ENCODE results near the gene SH3BP5. TPM values are rescaled to one million over a fixed set of nuclear protein-coding genes. Genes with fewer than 3 reads are reported as not detected.
A peak's percentile ranks its signal among the peaks of the same experiment; 100 is the strongest.

The SH3BP5 gene
- total RNA-seq, 6 experiments from 2014 or later, result 8.9 to 19.2 (median 13.8) TPM

DNA sequence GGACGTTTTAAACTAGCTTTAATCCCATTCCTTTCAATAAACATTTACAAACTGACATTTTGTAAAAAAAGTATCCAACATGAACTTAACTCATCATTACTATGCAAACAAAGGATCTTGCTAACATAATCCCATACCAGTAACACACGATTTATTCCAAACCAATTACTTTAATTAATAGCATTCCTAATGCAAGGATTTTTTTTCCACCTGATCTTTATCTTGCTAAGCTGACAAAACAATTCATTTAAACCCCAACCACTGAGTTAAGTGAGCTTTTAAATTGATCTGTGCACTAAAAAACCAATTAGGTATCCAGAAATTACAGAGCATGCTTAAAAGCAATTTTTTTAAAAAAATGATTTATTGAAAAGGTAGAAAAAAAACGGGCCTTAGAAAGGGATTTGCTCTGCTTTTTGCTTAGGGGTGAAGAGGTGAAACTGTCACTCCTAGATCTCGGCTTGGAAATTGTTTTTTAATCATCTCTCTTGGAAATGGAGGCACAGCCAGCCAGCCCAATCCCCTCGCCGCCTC is 1.2 kb downstream of the SH3BP5 start:
- intact Hi-C loops (cut with DNase I), result no loop called here
- Histone ChIP-seq H3K9me3 (no peaks in the 10 kb centered on the region), H3K36me3 (no peaks in the 10 kb centered on the region), H3K27ac (peak overlapping the region; percentile 38 to 84 (median 66)), H3K27me3 (no peaks in the 10 kb centered on the region), H3K4me3 (peak overlapping the region; percentile 54 to 77 (median 77)), H3K4me1 (peaks cover 0 to 31% (median 9%) of the 10 kb centered on the region in 4 donors)
- no peak for DNase-seq
- WGBS (ENCODE audit: insufficient coverage, low coverage, low lambda C conversion rate, missing lambda C conversion rate), result 16% methylated on average over 6 of the region's 6 CpGs
- no peak for ATAC-seq
- TF ChIP-seq POLR2A (IDR thresholded peaks at IDR 0.05), result no peak
- TF ChIP-seq, protein P1, sequence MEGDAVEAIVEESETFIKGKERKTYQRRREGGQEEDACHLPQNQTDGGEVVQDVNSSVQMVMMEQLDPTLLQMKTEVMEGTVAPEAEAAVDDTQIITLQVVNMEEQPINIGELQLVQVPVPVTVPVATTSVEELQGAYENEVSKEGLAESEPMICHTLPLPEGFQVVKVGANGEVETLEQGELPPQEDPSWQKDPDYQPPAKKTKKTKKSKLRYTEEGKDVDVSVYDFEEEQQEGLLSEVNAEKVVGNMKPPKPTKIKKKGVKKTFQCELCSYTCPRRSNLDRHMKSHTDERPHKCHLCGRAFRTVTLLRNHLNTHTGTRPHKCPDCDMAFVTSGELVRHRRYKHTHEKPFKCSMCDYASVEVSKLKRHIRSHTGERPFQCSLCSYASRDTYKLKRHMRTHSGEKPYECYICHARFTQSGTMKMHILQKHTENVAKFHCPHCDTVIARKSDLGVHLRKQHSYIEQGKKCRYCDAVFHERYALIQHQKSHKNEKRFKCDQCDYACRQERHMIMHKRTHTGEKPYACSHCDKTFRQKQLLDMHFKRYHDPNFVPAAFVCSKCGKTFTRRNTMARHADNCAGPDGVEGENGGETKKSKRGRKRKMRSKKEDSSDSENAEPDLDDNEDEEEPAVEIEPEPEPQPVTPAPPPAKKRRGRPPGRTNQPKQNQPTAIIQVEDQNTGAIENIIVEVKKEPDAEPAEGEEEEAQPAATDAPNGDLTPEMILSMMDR (IDR thresholded peaks at IDR 0.05), result no peak

DNA sequence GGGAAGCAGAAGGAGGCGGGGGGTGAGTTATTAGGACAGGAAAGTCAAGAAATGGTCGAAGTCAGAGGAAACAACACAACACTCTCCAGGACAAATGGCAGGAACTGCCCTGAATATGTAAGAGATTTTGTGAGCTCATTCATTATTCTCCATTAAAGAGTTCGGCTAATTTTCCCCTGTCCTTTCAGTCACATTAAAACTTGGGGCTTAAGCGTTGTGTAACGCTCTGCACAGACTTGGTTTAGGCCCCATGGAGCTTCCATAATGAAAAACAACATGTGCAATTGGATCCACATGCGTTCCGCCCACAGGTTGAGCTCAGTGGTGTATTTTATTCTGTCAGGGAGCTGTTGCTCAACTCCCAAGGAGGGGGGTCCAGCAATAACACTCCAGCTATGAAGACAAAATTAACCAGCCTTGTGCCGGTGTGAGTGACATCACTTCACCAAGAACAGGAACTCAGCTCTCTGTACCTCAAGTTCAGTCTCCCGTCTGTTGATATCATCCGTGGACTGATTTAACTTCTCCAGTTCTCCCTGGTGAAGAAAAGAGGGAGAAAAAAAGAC is 2.3 kb downstream of the SH3BP5 start:
- ATAC-seq (no peak), DNase-seq (no peak)
- WGBS (ENCODE audit: insufficient coverage, low coverage, low lambda C conversion rate, missing lambda C conversion rate), result 61% methylated on average over 9 of the region's 10 CpGs
- Histone ChIP-seq H3K36me3 (no peaks in the 10 kb centered on the region), H3K27me3 (no peaks in the 10 kb centered on the region), H3K4me1 (peaks cover 0 to 42% (median 14%) of the 10 kb centered on the region in 4 donors), H3K27ac (peak overlapping the region in 1 of 3 donors; percentile 38), H3K9me3 (no peaks in the 10 kb centered on the region), H3K4me3 (no peak overlapping the region)
- intact Hi-C loops (cut with DNase I), result no loop called here
- TF ChIP-seq POLR2A (IDR thresholded peaks at IDR 0.05), result no peak
- TF ChIP-seq, protein P1 (IDR thresholded peaks at IDR 0.05), result no peak

DNA sequence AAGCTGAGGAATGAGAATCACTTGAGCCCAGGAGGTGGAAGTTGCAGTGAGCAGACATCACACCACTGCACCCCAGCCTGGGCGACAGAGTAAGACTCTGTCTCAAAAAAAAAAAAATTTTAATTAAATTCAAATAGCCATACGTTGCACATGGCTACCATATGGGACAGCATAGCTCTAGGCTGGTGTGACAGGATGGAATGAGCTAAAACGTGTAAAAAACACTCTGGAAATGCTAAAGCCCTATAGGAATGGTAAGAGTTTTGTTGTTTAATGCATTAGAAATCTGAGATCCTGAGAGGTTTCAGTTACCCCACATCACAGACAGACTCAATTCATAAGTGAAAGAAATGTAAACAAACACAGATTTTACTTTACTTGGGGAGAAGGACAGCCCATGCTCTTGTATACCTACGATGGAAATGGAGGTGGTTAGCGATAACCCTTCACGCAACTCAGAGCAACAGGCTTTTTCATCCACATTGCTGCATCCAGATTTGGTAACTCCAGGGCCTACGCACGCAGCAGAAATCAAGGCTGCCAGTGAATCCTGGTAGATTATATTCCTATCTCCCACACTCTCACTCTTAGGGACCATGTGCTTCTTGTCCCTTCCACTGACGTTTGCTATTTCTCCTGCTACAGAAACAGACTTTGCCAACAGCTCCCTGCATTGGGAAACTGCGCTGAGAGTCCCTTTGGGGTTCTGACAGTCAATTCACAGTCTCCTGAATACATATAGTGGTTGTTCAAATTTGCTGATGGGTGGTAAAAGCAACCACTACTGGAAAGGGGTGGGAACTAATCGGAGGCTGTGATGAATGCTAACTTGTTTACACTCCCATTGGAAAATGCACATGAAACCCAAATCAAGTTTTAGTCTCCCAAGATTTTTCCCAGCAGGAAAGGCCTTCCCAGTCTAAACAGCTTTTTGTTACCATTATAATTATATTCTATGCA is 3.1 kb downstream of the SH3BP5 start:
- intact Hi-C loops (cut with DNase I), result no loop called here
- ATAC-seq, result no peak
- peaks cover 0 to 50% (median 18%) of the 10 kb centered on the region in 4 donors for H3K4me1 ChIP-seq
- H3K9me3 ChIP-seq, result no peaks in the 10 kb centered on the region
- DNase-seq, result no peak
- WGBS (ENCODE audit: insufficient coverage, low coverage, low lambda C conversion rate, missing lambda C conversion rate), result 86% methylated on average over 7 of the region's 11 CpGs
- TF ChIP-seq, protein P1 (IDR thresholded peaks at IDR 0.05), result no peak
- TF ChIP-seq POLR2A (IDR thresholded peaks at IDR 0.05), result no peak
- peak overlapping the region in 2 of 3 donors; percentile 6 to 22 for H3K27ac ChIP-seq
- no peaks in the 10 kb centered on the region for H3K36me3 ChIP-seq
- no peak overlapping the region for H3K4me3 ChIP-seq
- no peaks in the 10 kb centered on the region for H3K27me3 ChIP-seq

DNA sequence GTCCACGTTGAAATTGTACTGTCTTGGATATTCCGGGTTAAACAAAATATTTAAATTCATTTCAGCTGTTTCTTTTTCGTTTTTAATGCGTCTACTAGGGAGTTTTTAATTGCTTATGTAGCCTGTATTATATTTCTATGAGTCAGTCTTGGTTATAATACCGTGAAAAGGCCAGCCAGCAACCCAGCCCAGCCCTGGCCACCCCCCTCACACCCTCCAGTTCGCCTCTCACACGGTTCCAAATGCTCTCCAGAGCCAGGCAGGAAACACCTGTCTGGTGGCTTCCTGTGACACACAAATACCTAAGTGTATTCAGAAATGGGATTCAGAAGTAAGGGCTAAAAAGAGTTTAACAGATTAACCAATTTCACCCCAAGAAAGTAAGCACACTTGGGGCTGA is 4.4 kb downstream of the SH3BP5 start:
- Histone ChIP-seq H3K27ac (no peak overlapping the region), H3K9me3 (no peaks in the 10 kb centered on the region), H3K4me3 (no peak overlapping the region), H3K4me1 (peaks cover 0 to 56% (median 24%) of the 10 kb centered on the region in 4 donors), H3K36me3 (no peaks in the 10 kb centered on the region), H3K27me3 (no peaks in the 10 kb centered on the region)
- ATAC-seq (no peak), DNase-seq (peak in 1 of 3 donors; percentile 40)
- no peak for TF ChIP-seq POLR2A (IDR thresholded peaks at IDR 0.05)
- TF ChIP-seq, protein P1 (IDR thresholded peaks at IDR 0.05), result no peak
- intact Hi-C loops (cut with DNase I), result no loop called here
- 48% methylated on average over 7 of the region's 7 CpGs for WGBS (ENCODE audit: insufficient coverage, low coverage, low lambda C conversion rate, missing lambda C conversion rate)
